Measurements from ENCODE around the gene UNC5A.

UNC5A gene

GRCh38 chr5:176851871-176852658 is 41.7 kb downstream of the UNC5A start:
- in situ Hi-C loops (cut with HindIII; ENCODE audit: low sequenced_read_pairs): no loop called here
- no peak for DNase-seq (ENCODE audit: low read depth)
- no peak for TF ChIP-seq CTCF (IDR thresholded peaks at IDR 0.05; ENCODE audit: low read depth, low read length, missing control alignments)
- H3K4me3 ChIP-seq (ENCODE audit: low read depth, low read length): no peak overlapping the region

GRCh38 chr5:176853151-176853778 is 42.9 kb downstream of the UNC5A start:
- in situ Hi-C loops (cut with HindIII; ENCODE audit: low sequenced_read_pairs): no loop called here
- H3K4me3 ChIP-seq (ENCODE audit: low read depth, low read length): no peak overlapping the region
- no peak for DNase-seq (ENCODE audit: low read depth)
- TF ChIP-seq CTCF (IDR thresholded peaks at IDR 0.05; ENCODE audit: low read depth, low read length, missing control alignments): no peak

- in situ Hi-C loops (cut with HindIII; ENCODE audit: low sequenced_read_pairs): no loop called here
- no peak for DNase-seq (ENCODE audit: low read depth)
- TF ChIP-seq CTCF (IDR thresholded peaks at IDR 0.05; ENCODE audit: low read depth, low read length, missing control alignments): no peak
- no peak overlapping the region for H3K4me3 ChIP-seq (ENCODE audit: low read depth, low read length)
Measured at GRCh38 chr5:176854164-176854563, 43.8 kb downstream of the UNC5A start.

GRCh38 chr5:176855598-176855997 is 45.2 kb downstream of the UNC5A start:
- no peak for DNase-seq (ENCODE audit: low read depth)
- TF ChIP-seq CTCF (IDR thresholded peaks at IDR 0.05; ENCODE audit: low read depth, low read length, missing control alignments): no peak
- in situ Hi-C loops (cut with HindIII; ENCODE audit: low sequenced_read_pairs): no loop called here
- H3K4me3 ChIP-seq (ENCODE audit: low read depth, low read length): no peak overlapping the region

GRCh38 chr5:176856746-176857145 is 46.4 kb downstream of the UNC5A start:
- TF ChIP-seq CTCF (IDR thresholded peaks at IDR 0.05; ENCODE audit: low read depth, low read length, missing control alignments): no peak
- in situ Hi-C loops (cut with HindIII; ENCODE audit: low sequenced_read_pairs): no loop called here
- no peak overlapping the region for H3K4me3 ChIP-seq (ENCODE audit: low read depth, low read length)

GRCh38 chr5:176857216-176857893 is 47.0 kb downstream of the UNC5A start:
- no peak for TF ChIP-seq CTCF (IDR thresholded peaks at IDR 0.05; ENCODE audit: low read depth, low read length, missing control alignments)
- no peak overlapping the region for H3K4me3 ChIP-seq (ENCODE audit: low read depth, low read length)
- in situ Hi-C loops (cut with HindIII; ENCODE audit: low sequenced_read_pairs): no loop called here

More at GRCh38 chr5:176856746-176857145, 46.4 kb downstream of the UNC5A start:
- no peak for DNase-seq (ENCODE audit: low read depth)

More at GRCh38 chr5:176857216-176857893, 47.0 kb downstream of the UNC5A start:
- no peak for DNase-seq (ENCODE audit: low read depth)

Measured in astrocyte of the cerebellum (primary cell).